Epidermal melanocyte (primary cell): ENCODE data around the gene TUBA3E.
"Not testable (repeated sequence)": the region's sequence is repeated elsewhere in the genome, so short reads cannot be mapped to it uniquely, and the experiment has no call there.

Experiments
- DNase-seq: peaks from one replicate; pipeline ENCODE4 v3.0.0; 2011; ENCODE audit warnings: low spot score; ENCODE audit not compliant: insufficient read length

Gene TUBA3E

GRCh38 chr2:130150181-130151144, 47.8 kb downstream of the TUBA3E start:
- DNase-seq = no peak

DNA sequence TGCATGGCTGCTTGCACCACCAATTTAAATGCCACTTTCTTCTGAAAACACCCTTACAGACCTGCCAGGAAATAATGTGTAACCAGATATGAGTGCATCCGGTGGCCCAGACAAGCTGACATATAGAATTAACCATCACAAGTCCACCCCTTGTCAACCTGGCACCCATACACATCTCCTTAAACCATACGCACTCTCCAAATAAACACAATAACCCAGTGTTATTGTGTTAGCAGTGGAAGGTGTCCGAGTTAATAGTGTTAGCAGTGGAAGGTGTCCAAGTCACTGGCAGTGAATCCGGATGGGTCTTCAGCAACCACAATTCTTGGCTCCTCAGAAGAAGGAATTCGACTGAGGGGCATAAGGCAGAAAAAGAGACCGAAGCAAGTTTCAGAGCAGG, 49.7 kb downstream of the TUBA3E start:
- not testable (repeated sequence) for DNase-seq

- DNase-seq = not testable (repeated sequence)
Measured at GRCh38 chr2:130145006-130145414, 53.2 kb downstream of the TUBA3E start, which contains the start of gene CCDC74B. Gene CCDC74B, minus strand, starts transcription at chr2:130145112. Its CDS starts 116 bp downstream, at chr2:130144996.

DNA sequence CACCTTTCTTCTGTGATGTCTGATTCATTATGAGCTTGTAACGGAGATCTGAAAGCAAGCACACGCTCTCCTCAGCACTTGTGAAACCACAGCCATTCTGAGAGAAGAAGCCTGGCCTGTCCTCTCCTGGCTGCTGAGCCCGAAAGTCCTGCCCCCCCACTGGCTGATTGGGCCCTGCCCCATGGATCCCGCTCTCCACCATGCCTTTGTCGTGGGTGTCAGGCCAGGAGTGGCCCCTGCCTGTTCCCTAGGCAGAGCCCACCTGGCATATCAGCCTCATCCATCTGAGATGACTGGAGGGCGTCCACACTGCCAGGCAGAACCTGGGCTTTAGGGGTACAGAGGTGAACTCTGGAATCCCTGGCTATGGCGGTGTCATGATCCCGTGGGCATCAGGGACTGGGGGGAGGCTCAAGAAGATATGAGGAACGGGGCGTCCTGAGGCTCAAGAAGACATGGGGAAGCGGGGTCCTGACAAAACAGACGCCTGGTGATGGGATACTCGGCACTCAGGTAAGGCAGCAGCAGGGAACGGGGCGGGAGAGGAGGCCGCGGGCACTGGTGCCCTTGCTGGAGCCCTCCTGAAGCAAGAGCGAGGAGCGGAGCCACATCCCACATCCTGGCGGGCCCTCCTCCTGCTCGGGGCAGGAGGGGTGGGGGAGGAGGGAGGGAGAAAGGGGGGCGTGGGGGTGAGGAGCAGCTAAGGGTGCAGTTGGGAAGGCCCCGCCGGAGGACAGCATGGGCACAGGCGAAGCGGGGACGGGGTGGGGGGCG, 54.8 kb downstream of the TUBA3E start:
- DNase-seq = not testable (repeated sequence)

DNA sequence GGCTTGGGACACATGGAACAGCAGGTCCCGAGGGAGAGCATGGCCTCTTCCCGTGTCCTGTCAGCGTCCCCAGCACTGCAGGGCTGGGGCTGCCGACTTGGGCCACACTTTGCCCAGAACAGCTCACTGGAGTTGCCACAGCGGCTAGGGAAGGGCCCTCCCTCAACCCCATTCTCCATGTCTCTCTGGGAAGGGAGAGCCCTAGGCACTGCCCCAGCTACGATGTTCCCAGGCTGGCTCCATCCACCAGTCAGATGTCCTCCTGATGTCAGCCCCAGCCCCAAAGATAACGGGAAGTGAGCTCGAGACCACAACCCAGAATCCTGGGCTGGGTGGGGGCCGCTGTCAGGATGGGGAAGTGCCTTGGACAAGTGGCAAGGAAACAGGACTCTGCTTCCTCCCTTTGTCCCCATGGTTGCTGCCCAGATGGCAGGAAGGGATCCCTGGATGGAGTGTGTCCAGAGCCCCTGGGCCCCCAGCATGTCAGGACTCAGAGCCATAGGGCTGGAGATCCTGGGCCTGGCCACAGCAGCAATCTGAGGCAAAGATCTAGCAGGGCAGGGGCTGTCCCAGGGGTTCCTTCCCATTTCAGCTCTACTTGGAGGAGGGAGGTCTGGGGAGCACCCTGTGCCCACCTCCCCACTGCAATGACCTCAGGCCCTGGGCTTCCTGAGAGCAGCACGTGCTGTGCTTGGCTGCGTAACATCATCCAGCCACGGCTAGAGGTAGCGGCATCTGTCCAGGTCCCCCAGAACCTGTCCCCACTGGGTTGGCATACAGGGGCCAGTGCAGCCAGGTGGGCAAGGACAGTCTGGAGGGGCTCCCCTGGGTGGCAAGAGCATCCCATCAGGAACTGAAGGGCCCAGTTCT, 55.6 kb downstream of the TUBA3E start:
- not testable (repeated sequence) for DNase-seq
